Muscle of leg (tissue), 16 donors: ENCODE measurements around the gene ELOA. TPM values are rescaled to one million over a fixed set of nuclear protein-coding genes. Genes with fewer than 3 reads are reported as not detected.

Experiments used
- DNase-seq: peaks from one replicate; pipeline ENCODE4 v3.0.0; 2013
- H3K27ac ChIP-seq: one replicate; pipeline ENCODE4 v1.5.1; 2013; ENCODE audit warnings: mild to moderate bottlenecking, low read length, control low read depth
- H3K27me3 ChIP-seq: one replicate; pipeline ENCODE4 v1.6.1; 2013; ENCODE audit warnings: low read length; ENCODE audit not compliant: control insufficient read depth, insufficient read depth
- H3K36me3 ChIP-seq: one replicate; pipeline ENCODE4 v1.6.1; 2013; ENCODE audit warnings: low read length; ENCODE audit not compliant: control insufficient read depth, insufficient read depth
- H3K4me1 ChIP-seq: one replicate; pipeline ENCODE4 v1.6.1; 2013; ENCODE audit warnings: low read length; ENCODE audit not compliant: control insufficient read depth, insufficient read depth
- H3K4me3 ChIP-seq: one replicate; pipeline ENCODE4 v1.5.1; 2013; ENCODE audit warnings: low read length, control low read depth
- H3K9me3 ChIP-seq: replicated peaks from 2 replicates; pipeline ENCODE4 v1.6.1; 2013; ENCODE audit warnings: low read depth, low read length; ENCODE audit not compliant: control insufficient read depth
- WGBS: methylation state at CpG from one replicate; pipeline ENCODE4 v1.1.5; 2013; ENCODE audit warnings: missing lambda C conversion rate; ENCODE audit not compliant: insufficient coverage; 5-methylcytosine and 5-hydroxymethylcytosine counted together
- long read RNA-seq, 11 donors: transcript quantifications; one replicate each; lab custom pipeline, GENCODE V29; 2026
- polyA plus RNA-seq, 8 donors: library from polyadenylated mRNA; unstranded; fragments of 120-200 nt; gene quantifications; one replicate each; pipeline versions ENCODE4 v1.2.1 to v1.2.3, GENCODE V29; 2013; ENCODE audit warnings: inconsistent platforms in 1 of 8, low replicate concordance in 1 of 8; ENCODE audit not compliant: insufficient read length in 8 of 8, insufficient read depth in 1 of 8
- total RNA-seq: library from RNA; stranded (reverse); fragments of 120-200 nt; gene quantifications from one replicate; pipeline ENCODE4 v1.2.4, GENCODE V29; 2013

ELOA gene, protein sequence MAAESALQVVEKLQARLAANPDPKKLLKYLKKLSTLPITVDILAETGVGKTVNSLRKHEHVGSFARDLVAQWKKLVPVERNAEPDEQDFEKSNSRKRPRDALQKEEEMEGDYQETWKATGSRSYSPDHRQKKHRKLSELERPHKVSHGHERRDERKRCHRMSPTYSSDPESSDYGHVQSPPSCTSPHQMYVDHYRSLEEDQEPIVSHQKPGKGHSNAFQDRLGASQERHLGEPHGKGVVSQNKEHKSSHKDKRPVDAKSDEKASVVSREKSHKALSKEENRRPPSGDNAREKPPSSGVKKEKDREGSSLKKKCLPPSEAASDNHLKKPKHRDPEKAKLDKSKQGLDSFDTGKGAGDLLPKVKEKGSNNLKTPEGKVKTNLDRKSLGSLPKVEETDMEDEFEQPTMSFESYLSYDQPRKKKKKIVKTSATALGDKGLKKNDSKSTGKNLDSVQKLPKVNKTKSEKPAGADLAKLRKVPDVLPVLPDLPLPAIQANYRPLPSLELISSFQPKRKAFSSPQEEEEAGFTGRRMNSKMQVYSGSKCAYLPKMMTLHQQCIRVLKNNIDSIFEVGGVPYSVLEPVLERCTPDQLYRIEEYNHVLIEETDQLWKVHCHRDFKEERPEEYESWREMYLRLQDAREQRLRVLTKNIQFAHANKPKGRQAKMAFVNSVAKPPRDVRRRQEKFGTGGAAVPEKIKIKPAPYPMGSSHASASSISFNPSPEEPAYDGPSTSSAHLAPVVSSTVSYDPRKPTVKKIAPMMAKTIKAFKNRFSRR
- 25.6 TPM for total RNA-seq
- 10 to 100 TPM; 21.5 to 32.0 (median 27.5) TPM for polyA plus RNA-seq
- long read RNA-seq, donor 1, full-length matches to known transcripts = 1 of 19 reads
- long read RNA-seq, donor 1, partial matches to known transcripts = 18 of 19 reads
- long read RNA-seq, donor 1, other reads (novel, unspliced or antisense) = 0 of 19 reads
- long read RNA-seq, donor 2 = 0 reads
- long read RNA-seq, donor 3, full-length matches to known transcripts = 9 of 15 reads
- long read RNA-seq, donor 3, partial matches to known transcripts = 0 of 15 reads
- long read RNA-seq, donor 3, other reads (novel, unspliced or antisense) = 6 of 15 reads
- long read RNA-seq, donor 4, full-length matches to known transcripts = 1 of 1 reads
- long read RNA-seq, donor 4, partial matches to known transcripts = 0 of 1 reads
- long read RNA-seq, donor 4, other reads (novel, unspliced or antisense) = 0 of 1 reads
- long read RNA-seq, donor 5, full-length matches to known transcripts = 5 of 56 reads
- long read RNA-seq, donor 5, partial matches to known transcripts = 51 of 56 reads
- long read RNA-seq, donor 5, other reads (novel, unspliced or antisense) = 0 of 56 reads
- long read RNA-seq, donor 6, full-length matches to known transcripts = 2 of 7 reads
- long read RNA-seq, donor 6, partial matches to known transcripts = 5 of 7 reads
- long read RNA-seq, donor 6, other reads (novel, unspliced or antisense) = 0 of 7 reads
- long read RNA-seq, donor 7, full-length matches to known transcripts = 3 of 23 reads
- long read RNA-seq, donor 7, partial matches to known transcripts = 20 of 23 reads
- long read RNA-seq, donor 7, other reads (novel, unspliced or antisense) = 0 of 23 reads
- long read RNA-seq, donor 8, full-length matches to known transcripts = 1 of 10 reads
- long read RNA-seq, donor 8, partial matches to known transcripts = 9 of 10 reads
- long read RNA-seq, donor 8, other reads (novel, unspliced or antisense) = 0 of 10 reads
- long read RNA-seq, donor 9, full-length matches to known transcripts = 1 of 8 reads
- long read RNA-seq, donor 9, partial matches to known transcripts = 7 of 8 reads
- long read RNA-seq, donor 9, other reads (novel, unspliced or antisense) = 0 of 8 reads
- long read RNA-seq, donor 10, full-length matches to known transcripts = 1 of 6 reads
- long read RNA-seq, donor 10, partial matches to known transcripts = 5 of 6 reads
- long read RNA-seq, donor 10, other reads (novel, unspliced or antisense) = 0 of 6 reads
- long read RNA-seq, donor 11, full-length matches to known transcripts = 2 of 2 reads
- long read RNA-seq, donor 11, partial matches to known transcripts = 0 of 2 reads
- long read RNA-seq, donor 11, other reads (novel, unspliced or antisense) = 0 of 2 reads

DNA sequence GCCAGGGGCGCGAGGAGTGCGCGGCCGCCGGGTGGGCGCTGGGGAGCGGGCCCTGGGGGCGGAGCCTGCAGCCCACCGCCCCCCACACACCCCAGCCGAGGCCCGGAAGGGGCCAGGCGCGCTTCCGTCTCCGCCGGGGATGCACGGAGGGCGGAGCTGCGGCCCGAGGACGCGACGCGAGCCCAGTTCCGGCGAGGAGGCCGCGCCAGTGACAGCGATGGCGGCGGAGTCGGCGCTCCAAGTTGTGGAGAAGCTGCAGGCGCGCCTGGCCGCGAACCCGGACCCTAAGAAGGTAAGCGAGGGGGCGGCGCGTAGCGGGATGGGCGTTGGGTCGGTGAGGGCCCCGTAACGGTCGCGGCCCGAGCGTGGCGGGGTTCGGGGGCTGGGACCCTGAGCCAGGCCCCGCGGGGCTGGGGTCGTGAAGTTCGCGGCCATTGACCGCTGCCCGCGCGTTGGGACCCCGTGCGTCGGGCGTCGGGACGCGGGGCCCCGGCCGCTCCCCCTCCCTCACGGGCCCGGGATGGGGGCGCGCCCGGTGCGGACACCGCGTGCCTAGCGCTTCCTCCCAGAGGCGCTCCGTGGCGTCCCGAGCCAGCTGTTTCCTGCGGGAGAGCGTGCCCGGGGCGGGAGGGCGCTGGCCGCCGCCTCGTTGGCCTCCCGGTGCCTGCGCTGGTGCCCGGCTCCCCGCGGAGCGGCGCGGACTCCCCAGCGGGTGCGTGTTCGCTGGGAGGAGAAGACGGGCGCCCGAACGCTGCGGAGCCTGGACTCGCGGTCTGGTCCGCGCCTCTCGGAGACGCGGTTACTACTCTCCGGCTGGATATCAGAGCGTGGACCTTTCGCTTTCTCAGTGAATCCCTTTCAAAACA lies at the start of gene ELOA:
Gene ELOA (plus strand): TSS at position 185 of the 866 bp plus-strand sequence. CDS start 33 bp downstream, at position 218.
- Histone ChIP-seq H3K36me3 (peaks cover 9% of the 10 kb centered on the region), H3K27me3 (no peaks in the 10 kb centered on the region), H3K27ac (peak within 1 kb of the TSS; percentile 84), H3K4me1 (peaks cover 14% of the 10 kb centered on the region), H3K4me3 (peak within 1 kb of the TSS; percentile 84), H3K9me3 (no peaks in the 10 kb centered on the region)
- DNase-seq = peak; percentile 92
- WGBS = under 1% methylated on average over 109 of the region's 119 CpGs

DNA sequence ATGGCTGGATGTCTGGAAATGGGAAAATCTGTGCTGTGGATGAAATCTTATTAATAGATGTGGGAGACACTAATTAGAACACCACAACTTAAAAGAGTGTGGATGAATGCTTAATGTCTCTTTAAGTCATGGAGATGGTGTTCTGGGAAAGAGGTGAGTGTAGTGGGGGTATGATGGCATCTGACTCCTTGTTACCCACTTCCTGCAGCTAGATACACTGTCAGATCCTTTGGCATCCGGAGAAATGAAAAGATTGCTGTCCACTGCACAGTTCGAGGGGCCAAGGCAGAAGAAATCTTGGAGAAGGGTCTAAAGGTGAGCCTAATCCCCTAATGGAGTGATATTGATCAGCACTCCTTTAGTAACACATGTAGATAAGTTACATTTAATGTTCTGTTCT lies 49.7 kb upstream of the ELOA start:
- DNase-seq = no peak
- Histone ChIP-seq H3K36me3 (peaks cover 59% of the 10 kb centered on the region), H3K4me3 (no peak overlapping the region), H3K27me3 (no peaks in the 10 kb centered on the region), H3K9me3 (no peaks in the 10 kb centered on the region), H3K27ac (no peak overlapping the region), H3K4me1 (peaks cover 22% of the 10 kb centered on the region)
- no CpG with 5 or more reads among the region's 2 CpGs for WGBS

DNA sequence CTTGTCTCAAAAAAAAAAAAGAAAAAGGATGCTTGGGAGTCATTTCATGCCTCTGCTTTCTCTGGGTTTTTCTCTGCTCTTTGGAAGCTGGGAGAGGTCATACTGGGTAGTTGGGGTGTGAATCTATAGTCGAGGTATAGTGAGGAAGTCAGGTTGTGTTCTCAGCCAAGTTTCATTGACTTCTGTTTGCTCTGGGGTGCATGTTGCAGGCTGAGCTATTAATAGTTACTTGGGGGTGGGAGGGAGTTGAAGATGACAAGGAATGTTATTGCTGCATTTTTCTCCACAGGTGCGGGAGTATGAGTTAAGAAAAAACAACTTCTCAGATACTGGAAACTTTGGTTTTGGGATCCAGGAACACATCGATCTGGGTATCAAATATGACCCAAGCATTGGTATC lies 48.9 kb upstream of the ELOA start:
- WGBS = 67% methylated on average over 1 of the region's 3 CpGs
- H3K27me3 ChIP-seq = no peaks in the 10 kb centered on the region
- no peak overlapping the region for H3K27ac ChIP-seq
- H3K36me3 ChIP-seq = peaks cover 64% of the 10 kb centered on the region
- no peaks in the 10 kb centered on the region for H3K9me3 ChIP-seq
- H3K4me1 ChIP-seq = peaks cover 22% of the 10 kb centered on the region
- DNase-seq = no peak
- no peak overlapping the region for H3K4me3 ChIP-seq

DNA sequence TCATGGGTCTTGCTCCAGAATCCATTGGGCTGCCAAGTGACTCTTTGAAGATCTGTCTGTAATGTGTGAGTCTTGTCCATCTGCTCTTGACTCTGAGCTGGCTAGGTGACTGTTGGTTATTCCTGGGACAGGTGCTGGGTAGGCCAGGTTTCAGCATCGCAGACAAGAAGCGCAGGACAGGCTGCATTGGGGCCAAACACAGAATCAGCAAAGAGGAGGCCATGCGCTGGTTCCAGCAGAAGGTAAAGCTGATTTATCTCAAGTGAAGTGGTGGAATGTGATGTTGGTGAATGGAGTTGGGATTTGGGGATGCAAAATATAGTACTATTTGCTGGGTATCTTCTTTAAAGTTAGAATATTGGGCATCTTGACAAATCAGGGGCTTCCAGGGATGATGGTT lies 47.6 kb upstream of the ELOA start:
- Histone ChIP-seq H3K27me3 (no peaks in the 10 kb centered on the region), H3K27ac (no peak overlapping the region), H3K36me3 (peaks cover 74% of the 10 kb centered on the region), H3K4me1 (peaks cover 22% of the 10 kb centered on the region), H3K4me3 (no peak overlapping the region), H3K9me3 (no peaks in the 10 kb centered on the region)
- DNase-seq = no peak
- WGBS = 92% methylated on average over 3 of the region's 3 CpGs

DNA sequence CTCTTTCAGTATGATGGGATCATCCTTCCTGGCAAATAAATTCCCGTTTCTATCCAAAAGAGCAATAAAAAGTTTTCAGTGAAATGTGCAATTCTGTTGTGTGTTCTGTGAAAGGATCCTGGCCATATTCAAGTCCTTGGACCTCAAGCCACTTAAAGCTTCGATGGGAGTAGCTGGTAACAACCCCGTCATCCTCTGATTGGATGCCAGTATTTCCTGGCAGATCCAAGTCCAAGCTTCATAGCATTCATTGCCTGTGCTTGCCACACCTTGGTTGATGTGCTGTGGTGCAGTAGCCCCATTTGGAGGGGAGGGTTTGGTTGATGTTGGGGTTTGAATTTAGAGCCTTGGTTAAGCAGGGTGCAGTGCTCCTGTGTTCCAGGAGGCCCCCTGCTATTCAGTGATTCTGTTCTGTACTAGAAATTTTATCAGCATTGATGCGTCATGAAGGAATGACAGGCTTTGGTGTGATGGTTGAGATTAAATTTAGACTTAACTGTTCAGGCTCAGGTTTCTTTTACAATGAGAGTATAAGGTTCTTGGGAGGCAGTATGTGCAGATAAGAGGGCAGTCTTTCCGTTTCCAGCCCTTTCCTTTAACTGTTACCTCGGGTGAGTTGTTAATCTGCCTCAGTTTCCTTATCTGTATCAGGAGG lies 46.8 kb upstream of the ELOA start:
- H3K27me3 ChIP-seq = no peaks in the 10 kb centered on the region
- no peaks in the 10 kb centered on the region for H3K9me3 ChIP-seq
- H3K27ac ChIP-seq = no peak overlapping the region
- peaks cover 22% of the 10 kb centered on the region for H3K4me1 ChIP-seq
- DNase-seq = no peak
- H3K36me3 ChIP-seq = peaks cover 80% of the 10 kb centered on the region
- WGBS = 36% methylated on average over 1 of the region's 6 CpGs
- H3K4me3 ChIP-seq = no peak overlapping the region

DNA sequence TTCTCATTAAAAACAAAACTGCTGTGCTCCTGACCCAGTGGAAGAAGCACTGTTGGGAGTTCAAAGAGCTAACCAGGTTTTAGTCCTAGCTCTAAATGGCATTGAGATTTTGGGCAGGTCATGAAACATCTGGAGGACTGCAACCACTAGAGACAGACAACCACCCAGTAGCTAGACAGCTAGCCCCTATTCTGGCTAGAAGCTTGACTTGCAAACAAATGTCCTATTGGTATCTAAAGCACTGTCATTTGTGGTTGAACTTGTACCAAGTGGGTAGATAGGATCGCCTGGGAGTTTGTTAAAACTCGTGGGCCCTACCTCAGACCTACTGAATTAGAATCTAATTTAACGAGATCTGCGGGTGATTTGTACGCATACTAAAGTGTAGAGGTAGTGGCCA lies 44.8 kb upstream of the ELOA start:
- Histone ChIP-seq H3K4me1 (peaks cover 11% of the 10 kb centered on the region), H3K4me3 (no peak overlapping the region), H3K36me3 (peaks cover 82% of the 10 kb centered on the region), H3K27ac (no peak overlapping the region), H3K27me3 (no peaks in the 10 kb centered on the region), H3K9me3 (no peaks in the 10 kb centered on the region)
- DNase-seq = no peak
- WGBS = 100% methylated on average over 2 of the region's 5 CpGs

DNA sequence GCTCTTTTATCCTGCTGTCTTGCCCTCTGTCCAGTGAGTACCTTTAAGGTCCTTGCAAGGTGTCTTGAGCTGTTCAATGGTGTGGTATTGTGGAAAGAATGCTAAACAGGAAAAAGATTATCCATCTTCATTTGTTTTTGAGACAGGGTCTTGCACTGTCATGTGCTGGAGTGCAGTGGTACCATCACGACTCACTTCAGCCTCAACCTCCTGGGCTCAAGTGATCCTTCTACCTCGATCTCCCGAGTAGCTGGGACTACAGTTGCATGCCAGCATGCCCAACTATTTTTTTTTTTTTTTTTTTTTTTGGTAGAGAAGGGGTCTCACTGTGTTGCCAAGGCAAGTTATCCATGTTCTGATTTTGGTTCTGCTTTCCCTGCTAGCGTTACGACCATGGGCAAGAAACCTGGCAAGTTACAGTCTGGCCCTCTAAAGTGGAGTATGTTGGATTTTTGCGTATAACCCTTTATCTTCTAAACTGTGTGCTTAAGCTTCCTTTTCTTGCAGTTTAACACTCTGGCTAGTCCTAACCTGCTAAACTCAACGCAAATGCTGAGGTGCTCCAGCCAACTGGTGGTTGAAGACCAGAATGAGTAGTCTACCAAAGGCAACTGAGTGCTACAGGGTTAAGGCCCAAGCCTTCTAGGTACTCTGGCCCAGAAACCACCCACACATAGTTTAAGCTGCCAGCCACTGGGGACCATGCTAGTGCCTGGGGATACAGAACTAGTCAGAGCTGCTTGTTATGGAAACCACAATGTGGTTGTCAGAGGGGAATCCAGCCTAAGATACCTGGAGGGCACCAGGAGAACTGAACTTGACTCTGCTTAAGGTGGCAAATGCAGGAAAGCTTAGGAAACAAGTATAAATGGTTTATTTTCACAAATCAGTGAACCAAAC lies 43.7 kb upstream of the ELOA start:
- Histone ChIP-seq H3K4me1 (peaks cover 4% of the 10 kb centered on the region), H3K27me3 (no peaks in the 10 kb centered on the region), H3K9me3 (no peaks in the 10 kb centered on the region), H3K4me3 (no peak overlapping the region), H3K27ac (no peak overlapping the region), H3K36me3 (peaks cover 71% of the 10 kb centered on the region)
- no peak for DNase-seq
- 60% methylated on average over 1 of the region's 7 CpGs for WGBS
